GM19452 (cell line): ENCODE results near the gene CTNND2.
"Not testable (repeated sequence)": the region's sequence is repeated elsewhere in the genome, so short reads cannot be mapped to it uniquely, and the experiment has no call there.

Source experiments
- ATAC-seq: cut with Tn5 transposase; IDR thresholded peaks from one replicate; pipeline ENCODE4 v1.9.1; 2021; ENCODE audit not compliant: unreplicated experiment

The CTNND2 gene

GRCh38 chr5:11335881-11336760, 568.1 kb downstream of the CTNND2 start:
- no peak for ATAC-seq

GRCh38 chr5:11334404-11334803, 569.8 kb downstream of the CTNND2 start:
- no peak for ATAC-seq

DNA sequence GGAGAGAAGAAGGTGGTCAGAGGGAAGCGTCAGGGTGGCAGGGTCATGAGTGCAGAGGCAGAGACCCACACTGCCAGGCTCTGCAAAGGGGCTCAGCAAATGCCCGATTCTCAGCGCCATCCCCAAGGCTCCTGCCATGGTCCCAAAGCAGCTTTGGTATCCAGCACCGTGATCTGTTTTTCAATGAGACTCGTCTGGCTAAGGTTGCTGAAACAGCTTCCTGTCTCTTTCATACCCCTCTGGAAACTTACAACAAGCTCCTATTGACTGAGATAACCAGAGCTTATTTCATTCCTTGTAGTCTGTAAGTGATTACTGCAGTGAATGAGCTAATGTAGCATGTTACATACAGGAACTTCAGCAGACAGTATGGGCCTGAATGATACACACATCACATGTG, 574.6 kb downstream of the CTNND2 start:
- no peak for ATAC-seq

- no peak for ATAC-seq
Observed at GRCh38 chr5:11324521-11325289, 579.5 kb downstream of the CTNND2 start.

DNA sequence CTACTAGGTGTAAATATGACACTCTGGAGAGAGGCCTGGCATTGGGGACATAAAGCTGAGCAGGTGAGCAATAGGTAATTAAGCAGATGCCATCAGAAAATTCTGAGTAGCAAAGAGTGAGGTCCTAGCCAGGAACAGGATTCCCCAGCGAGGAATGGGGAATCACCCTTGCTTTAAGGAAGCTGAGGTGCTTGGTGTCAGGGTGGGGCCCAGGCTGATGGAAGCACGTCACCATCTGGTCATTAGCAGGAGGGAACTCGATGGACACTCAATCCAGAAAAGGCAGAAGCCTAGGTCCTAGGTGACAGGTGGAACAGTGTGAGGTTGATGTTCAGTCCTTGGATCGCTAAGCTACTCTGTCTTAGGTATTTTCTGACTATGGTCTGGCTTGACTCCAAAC, 580.5 kb downstream of the CTNND2 start:
- no peak for ATAC-seq

DNA sequence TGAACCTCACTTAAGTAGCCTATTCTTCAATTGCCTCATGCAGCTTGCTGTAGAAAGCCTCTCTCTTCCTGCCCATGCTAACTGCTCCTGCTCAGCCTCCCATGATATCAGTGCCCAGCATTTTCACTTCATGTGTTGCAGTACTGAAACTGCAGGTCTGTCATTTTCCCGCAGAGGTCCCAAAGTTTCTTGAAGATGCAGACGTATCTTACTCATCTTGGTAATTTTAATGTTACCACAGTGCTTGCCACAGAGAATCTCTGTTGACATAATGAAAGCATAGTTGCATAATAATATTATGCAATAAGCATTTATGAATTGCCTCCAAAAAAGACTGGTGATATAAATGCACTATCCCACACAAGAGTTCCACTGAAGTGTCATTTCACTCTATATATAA, 582.1 kb downstream of the CTNND2 start:
- peak; percentile 62 for ATAC-seq

DNA sequence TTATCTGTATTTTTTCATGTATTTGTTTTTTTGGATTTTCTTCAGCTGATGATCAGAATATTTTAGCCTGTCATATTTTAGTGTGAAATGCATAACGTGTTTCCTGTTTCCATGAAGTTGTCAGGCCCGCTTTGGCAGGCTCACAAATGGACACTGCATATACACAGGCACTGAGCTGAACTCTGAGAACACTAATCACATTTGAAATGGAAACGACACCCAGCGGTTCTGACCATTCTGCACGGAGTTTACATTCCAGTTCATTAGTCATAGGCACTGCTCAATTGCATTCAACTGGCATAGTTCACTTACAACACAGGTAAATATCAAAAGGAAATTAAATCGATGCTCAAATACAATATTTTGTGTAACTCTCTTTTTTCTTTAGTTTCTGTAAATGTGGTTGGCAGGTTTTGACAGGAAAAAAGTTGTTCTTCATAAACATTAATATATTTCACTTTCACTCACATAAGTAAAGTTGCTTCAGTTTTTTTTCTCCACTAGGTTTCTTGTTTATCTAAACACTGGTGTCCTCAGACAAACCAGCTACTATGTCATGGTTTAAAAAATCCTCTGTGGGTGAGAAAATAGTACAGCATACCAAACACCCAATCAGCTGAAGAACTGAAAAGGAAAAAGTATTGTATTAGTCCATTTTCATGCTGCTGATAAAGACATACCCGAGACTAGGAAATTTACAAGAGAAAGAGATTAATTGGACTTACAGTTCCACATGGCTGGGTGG, 584.2 kb downstream of the CTNND2 start:
- no peak for ATAC-seq

- ATAC-seq = not testable (repeated sequence)
Observed at GRCh38 chr5:11313694-11314093, 590.6 kb downstream of the CTNND2 start.

DNA sequence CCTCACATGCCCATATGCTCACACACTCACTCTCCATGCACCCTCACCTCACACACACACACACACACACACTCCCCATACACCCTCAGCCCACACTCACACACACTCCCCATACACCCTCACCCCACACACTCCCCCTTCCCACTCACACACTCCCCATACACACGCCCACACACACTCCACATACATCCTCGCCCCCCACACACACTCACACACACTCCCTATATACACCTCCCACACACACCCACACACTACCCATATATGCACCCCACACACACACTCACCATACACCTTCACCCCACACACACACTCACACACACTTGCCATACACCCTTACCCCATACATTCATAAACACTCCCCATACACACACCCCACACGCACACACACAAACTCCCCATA, 592.5 kb downstream of the CTNND2 start:
- no peak for ATAC-seq

GRCh38 chr5:11311272-11311671, 593.0 kb downstream of the CTNND2 start:
- ATAC-seq = no peak

DNA sequence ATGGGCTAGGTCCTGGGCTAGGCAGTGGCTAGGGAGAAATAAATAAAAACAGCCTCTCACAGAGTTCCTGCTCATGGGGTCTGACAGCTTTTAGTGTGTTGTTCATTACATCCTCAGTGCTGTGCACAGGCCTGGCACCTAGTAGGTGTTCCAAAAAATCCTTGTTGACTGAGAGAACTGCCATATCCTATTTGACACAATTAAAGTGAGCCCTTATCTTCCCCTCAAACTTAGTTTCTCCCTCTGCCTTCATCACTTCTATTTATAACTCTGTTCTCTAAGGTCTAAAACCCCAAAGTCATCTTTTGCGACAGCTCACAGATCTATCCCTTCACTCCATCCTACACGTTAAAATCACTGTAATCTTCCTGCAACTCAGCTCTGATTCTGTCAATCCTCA, 594.1 kb downstream of the CTNND2 start:
- ATAC-seq = no peak

DNA sequence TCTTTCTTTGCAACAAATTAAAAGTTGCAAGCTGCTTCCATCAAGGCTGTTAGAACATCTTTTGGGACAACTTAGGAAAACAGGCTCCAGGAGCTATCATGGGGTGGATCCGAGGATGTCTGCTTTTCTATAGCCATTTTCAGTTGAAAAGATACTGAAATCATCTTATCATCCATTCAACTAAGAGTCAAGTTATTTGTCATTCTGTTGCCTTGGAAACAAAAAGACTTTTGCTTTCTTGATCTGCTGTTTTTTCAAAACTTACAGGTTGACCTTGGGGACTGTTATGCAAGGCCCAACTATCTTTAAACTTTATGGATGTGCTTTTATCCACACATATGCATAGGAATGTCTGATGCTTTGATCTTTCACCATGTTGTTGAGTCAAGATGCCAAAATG, 597.9 kb downstream of the CTNND2 start:
- no peak for ATAC-seq

GRCh38 chr5:11305245-11305644, 599.0 kb downstream of the CTNND2 start:
- ATAC-seq = no peak

DNA sequence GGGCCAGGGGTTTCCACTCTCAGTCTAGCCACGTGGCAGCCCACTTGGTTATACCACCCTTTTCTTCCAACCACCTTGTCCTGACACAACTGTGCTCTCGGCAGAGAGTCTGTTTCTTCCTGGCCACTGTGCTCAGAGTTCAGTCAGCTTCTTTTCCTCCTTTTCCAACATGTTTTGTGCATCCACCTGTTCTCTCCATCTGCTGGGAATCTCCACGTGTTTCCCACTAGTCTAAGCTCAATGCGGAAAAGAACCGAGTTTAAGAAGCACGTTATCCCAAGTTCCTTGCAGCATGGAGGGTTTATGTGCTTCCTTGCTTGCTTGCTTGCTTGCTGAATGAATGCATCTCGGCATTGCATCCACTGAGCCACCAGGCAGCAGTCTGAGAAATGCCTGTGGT, 599.6 kb downstream of the CTNND2 start:
- no peak for ATAC-seq

GRCh38 chr5:11302663-11303062, 601.6 kb downstream of the CTNND2 start:
- no peak for ATAC-seq

DNA sequence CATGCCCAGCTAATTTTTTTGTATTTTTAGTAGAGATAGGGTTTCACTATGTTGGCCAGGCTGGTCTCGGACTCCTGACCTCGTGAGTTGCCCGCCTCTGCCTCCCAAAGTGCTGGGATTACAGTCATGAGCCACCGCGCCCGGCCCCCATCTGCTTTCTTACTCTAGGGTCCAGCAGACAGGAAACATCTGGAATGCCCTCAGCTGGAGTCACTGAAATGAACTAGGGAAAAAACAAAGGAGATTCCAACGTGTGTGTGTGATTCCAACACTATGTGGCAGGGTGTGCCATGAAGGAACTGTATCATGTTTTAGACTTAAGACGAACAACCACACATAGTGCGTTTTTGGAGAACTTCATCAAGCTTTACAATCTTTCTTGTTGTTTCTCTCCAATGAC, 603.1 kb downstream of the CTNND2 start:
- ATAC-seq = no peak

DNA sequence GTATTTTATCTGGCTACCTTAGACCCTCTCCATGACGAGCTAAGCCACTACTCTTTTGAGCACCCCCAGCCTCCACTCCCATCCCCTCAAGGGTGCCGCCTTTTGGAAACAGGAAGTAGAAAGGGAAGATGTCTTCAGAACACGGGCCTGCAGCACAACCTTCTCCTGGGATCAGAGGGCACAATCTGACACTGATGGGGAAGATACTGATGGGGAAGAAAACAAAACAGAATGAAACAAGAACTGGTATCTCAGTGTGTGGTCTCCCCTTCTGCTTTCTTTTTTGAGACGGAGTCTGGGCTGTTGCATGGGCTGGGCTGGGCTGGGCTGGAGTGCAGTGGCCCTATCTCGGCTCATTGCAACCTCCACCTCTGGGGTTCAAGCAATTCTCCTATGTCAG, 603.5 kb downstream of the CTNND2 start:
- ATAC-seq = no peak

GRCh38 chr5:11298877-11299276, 605.4 kb downstream of the CTNND2 start:
- ATAC-seq = no peak

DNA sequence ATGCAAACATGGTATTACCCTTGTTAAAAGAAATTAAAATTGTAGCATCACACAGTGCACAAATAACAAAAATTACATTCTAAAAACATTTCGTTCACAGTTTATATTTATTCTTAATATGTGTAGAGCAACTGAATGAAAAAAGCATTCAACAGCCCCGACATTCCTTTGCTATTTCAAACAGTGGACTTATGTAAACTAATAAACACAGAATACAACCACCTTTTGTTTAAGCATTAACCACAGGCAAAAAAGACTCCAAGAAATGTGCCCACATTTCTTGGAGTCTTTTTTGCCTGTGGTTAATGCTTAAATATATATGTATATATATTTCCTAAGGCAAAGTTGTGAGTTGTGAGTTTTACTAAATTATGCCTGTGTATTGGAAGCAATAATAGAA, 610.7 kb downstream of the CTNND2 start:
- no peak for ATAC-seq

GRCh38 chr5:11292648-11293356, 611.4 kb downstream of the CTNND2 start:
- ATAC-seq = no peak

GRCh38 chr5:11289733-11290132, 614.5 kb downstream of the CTNND2 start:
- no peak for ATAC-seq
